ES-I3 (cell line): ENCODE measurements around the gene SMIM38.

ENCODE experiments used
- H3K36me3 ChIP-seq: 2 replicates; pipeline ENCODE4 v1.6.1; 2013; ENCODE audit warnings: mild to moderate bottlenecking, low read length, control low read depth, moderate library complexity; ENCODE audit not compliant: insufficient read depth
- H3K4me1 ChIP-seq: 2 replicates; pipeline ENCODE4 v1.6.1; 2013; ENCODE audit warnings: mild to moderate bottlenecking, control low read depth, low read length; ENCODE audit not compliant: insufficient read depth
- H3K9ac ChIP-seq: 2 replicates; pipeline ENCODE4 v1.6.1; 2013; ENCODE audit warnings: low read depth, mild to moderate bottlenecking, low read length, moderate library complexity
- H3K9me3 ChIP-seq: 2 replicates; pipeline ENCODE4 v1.6.1; 2013; ENCODE audit warnings: mild to moderate bottlenecking, low read length, moderate library complexity; ENCODE audit not compliant: control insufficient read depth, insufficient read depth

SMIM38 gene

GRCh38 chr11:69183613-69184012, 27.9 kb downstream of the SMIM38 start:
- no peaks in the 10 kb centered on the region for H3K36me3 ChIP-seq
- no peak overlapping the region for H3K9ac ChIP-seq
- H3K4me1 ChIP-seq = no peaks in the 10 kb centered on the region
- no peaks in the 10 kb centered on the region for H3K9me3 ChIP-seq

- no peaks in the 10 kb centered on the region for H3K4me1 ChIP-seq
- no peaks in the 10 kb centered on the region for H3K36me3 ChIP-seq
- no peak overlapping the region for H3K9ac ChIP-seq
- H3K9me3 ChIP-seq = no peaks in the 10 kb centered on the region
Observed at GRCh38 chr11:69186316-69187260, 30.9 kb downstream of the SMIM38 start.

- no peaks in the 10 kb centered on the region for H3K36me3 ChIP-seq
- H3K9me3 ChIP-seq = no peaks in the 10 kb centered on the region
- H3K4me1 ChIP-seq = no peaks in the 10 kb centered on the region; the same call in 1 of the 2 replicates
- no peak overlapping the region for H3K9ac ChIP-seq
Observed at GRCh38 chr11:69187540-69188065, 31.9 kb downstream of the SMIM38 start.

- no peaks in the 10 kb centered on the region for H3K36me3 ChIP-seq
- H3K9me3 ChIP-seq = no peaks in the 10 kb centered on the region
- H3K4me1 ChIP-seq = no peaks in the 10 kb centered on the region; the same call in 1 of the 2 replicates
- H3K9ac ChIP-seq = no peak overlapping the region
Observed at GRCh38 chr11:69189059-69189458, 33.3 kb downstream of the SMIM38 start.

GRCh38 chr11:69190796-69191536, 35.2 kb downstream of the SMIM38 start:
- no peaks in the 10 kb centered on the region for H3K36me3 ChIP-seq
- no peaks in the 10 kb centered on the region; the same call in 1 of the 2 replicates for H3K4me1 ChIP-seq
- no peak overlapping the region for H3K9ac ChIP-seq
- no peaks in the 10 kb centered on the region for H3K9me3 ChIP-seq

- no peaks in the 10 kb centered on the region for H3K9me3 ChIP-seq
- H3K36me3 ChIP-seq = no peaks in the 10 kb centered on the region
- H3K4me1 ChIP-seq = no peaks in the 10 kb centered on the region; the same call in 1 of the 2 replicates
- H3K9ac ChIP-seq = no peak overlapping the region
Observed at GRCh38 chr11:69192301-69192721, 36.6 kb downstream of the SMIM38 start.

GRCh38 chr11:69193151-69193550, 37.4 kb downstream of the SMIM38 start:
- Histone ChIP-seq H3K9ac (no peak overlapping the region), H3K9me3 (no peaks in the 10 kb centered on the region), H3K4me1 (no peaks in the 10 kb centered on the region; the same call in 1 of the 2 replicates), H3K36me3 (no peaks in the 10 kb centered on the region)

- no peaks in the 10 kb centered on the region; the same call in 1 of the 2 replicates for H3K4me1 ChIP-seq
- H3K9me3 ChIP-seq = no peaks in the 10 kb centered on the region
- H3K36me3 ChIP-seq = no peaks in the 10 kb centered on the region
- no peak overlapping the region for H3K9ac ChIP-seq
Observed at GRCh38 chr11:69193629-69194028, 37.9 kb downstream of the SMIM38 start.

- H3K9me3 ChIP-seq = no peaks in the 10 kb centered on the region
- H3K4me1 ChIP-seq = no peaks in the 10 kb centered on the region; the same call in 1 of the 2 replicates
- no peaks in the 10 kb centered on the region for H3K36me3 ChIP-seq
- H3K9ac ChIP-seq = no peak overlapping the region
Observed at GRCh38 chr11:69194396-69194795, 38.7 kb downstream of the SMIM38 start.

- Histone ChIP-seq H3K4me1 (peaks cover 5% of the 10 kb centered on the region), H3K9ac (no peak overlapping the region), H3K36me3 (no peaks in the 10 kb centered on the region), H3K9me3 (no peaks in the 10 kb centered on the region)
Observed at GRCh38 chr11:69194956-69195355, 39.2 kb downstream of the SMIM38 start.

GRCh38 chr11:69195824-69196782, 40.4 kb downstream of the SMIM38 start:
- Histone ChIP-seq H3K36me3 (no peaks in the 10 kb centered on the region), H3K9ac (no peak overlapping the region), H3K4me1 (peaks cover 9% of the 10 kb centered on the region), H3K9me3 (no peaks in the 10 kb centered on the region)

GRCh38 chr11:69196783-69197169, 41.0 kb downstream of the SMIM38 start:
- H3K4me1 ChIP-seq = peaks cover 9% of the 10 kb centered on the region
- no peaks in the 10 kb centered on the region for H3K36me3 ChIP-seq
- H3K9ac ChIP-seq = no peak overlapping the region
- H3K9me3 ChIP-seq = no peaks in the 10 kb centered on the region

- no peak overlapping the region for H3K9ac ChIP-seq
- no peaks in the 10 kb centered on the region for H3K36me3 ChIP-seq
- peaks cover 9% of the 10 kb centered on the region for H3K4me1 ChIP-seq
- no peaks in the 10 kb centered on the region for H3K9me3 ChIP-seq
Observed at GRCh38 chr11:69198891-69199582, 43.3 kb downstream of the SMIM38 start.
